DND-41 (cell line): Measurements from ENCODE around the gene AIF1.

Experiments
- EZH2 ChIP-seq: IDR thresholded peaks from 3 replicates; pipeline ENCODE4 v1.6.1; 2012; ENCODE audit warnings: borderline replicate concordance, low read depth, mild to moderate bottlenecking, moderate library complexity, low read length, inconsistent platforms; ENCODE audit not compliant: severe bottlenecking
- TF ChIP-seq, protein P1 (sequence below): IDR thresholded peaks from 2 replicates; pipeline ENCODE4 v1.5.1; 2012; ENCODE audit warnings: borderline replicate concordance, low read length, moderate library complexity, mild to moderate bottlenecking; ENCODE audit not compliant: poor library complexity, severe bottlenecking; ENCODE audit errors: extremely low read depth

GRCh38 chr6:31654574-31655348 lies 39.7 kb downstream of the AIF1 start:
- TF ChIP-seq, protein P1, sequence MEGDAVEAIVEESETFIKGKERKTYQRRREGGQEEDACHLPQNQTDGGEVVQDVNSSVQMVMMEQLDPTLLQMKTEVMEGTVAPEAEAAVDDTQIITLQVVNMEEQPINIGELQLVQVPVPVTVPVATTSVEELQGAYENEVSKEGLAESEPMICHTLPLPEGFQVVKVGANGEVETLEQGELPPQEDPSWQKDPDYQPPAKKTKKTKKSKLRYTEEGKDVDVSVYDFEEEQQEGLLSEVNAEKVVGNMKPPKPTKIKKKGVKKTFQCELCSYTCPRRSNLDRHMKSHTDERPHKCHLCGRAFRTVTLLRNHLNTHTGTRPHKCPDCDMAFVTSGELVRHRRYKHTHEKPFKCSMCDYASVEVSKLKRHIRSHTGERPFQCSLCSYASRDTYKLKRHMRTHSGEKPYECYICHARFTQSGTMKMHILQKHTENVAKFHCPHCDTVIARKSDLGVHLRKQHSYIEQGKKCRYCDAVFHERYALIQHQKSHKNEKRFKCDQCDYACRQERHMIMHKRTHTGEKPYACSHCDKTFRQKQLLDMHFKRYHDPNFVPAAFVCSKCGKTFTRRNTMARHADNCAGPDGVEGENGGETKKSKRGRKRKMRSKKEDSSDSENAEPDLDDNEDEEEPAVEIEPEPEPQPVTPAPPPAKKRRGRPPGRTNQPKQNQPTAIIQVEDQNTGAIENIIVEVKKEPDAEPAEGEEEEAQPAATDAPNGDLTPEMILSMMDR = no peak
- TF ChIP-seq EZH2 = no peak
